Neural cell (in vitro differentiated cells): Measurements from ENCODE around the gene ABHD8. TPM values are rescaled to one million over a fixed set of nuclear protein-coding genes. Genes with fewer than 3 reads are reported as not detected.

Experiments used
- H2AFZ ChIP-seq: fragments of 200-600, 300-800 bp; sonication (generic), shearing (Covaris generic); 2 replicates; pipeline ENCODE4 v1.6.0; 2014; ENCODE audit warnings: low read depth, mild to moderate bottlenecking, antibody characterized with exemption, low read length, moderate library complexity
- H3F3A ChIP-seq: fragments of 200-600 bp; shearing (Covaris generic); 2 replicates; pipeline ENCODE4 v1.6.1; 2016; ENCODE audit warnings: mild to moderate bottlenecking, moderate library complexity, mixed read lengths, antibody characterized with exemption, low read length; ENCODE audit not compliant: insufficient read depth, poor library complexity, severe bottlenecking
- H3K27ac ChIP-seq: fragments of 200-600, 300-800 bp; sonication (generic), shearing (Covaris generic); 2 replicates; pipeline ENCODE4 v1.5.1; 2014; ENCODE audit warnings: mild to moderate bottlenecking, low read length, moderate library complexity
- H3K27me3 ChIP-seq: fragments of 300-800, 200-600 bp; sonication (generic), shearing (Covaris generic); 2 replicates; pipeline ENCODE4 v1.6.0; 2014; ENCODE audit warnings: mild to moderate bottlenecking, low read depth, low read length, moderate library complexity; ENCODE audit not compliant: insufficient read depth
- H3K36me3 ChIP-seq: fragments of 300-800, 200-600 bp; sonication (generic), shearing (Covaris generic); 2 replicates; pipeline ENCODE4 v1.5.1; 2014; ENCODE audit warnings: mild to moderate bottlenecking, antibody characterized with exemption, low read length, moderate library complexity; ENCODE audit not compliant: insufficient read depth
- H3K4me2 ChIP-seq: fragments of 300-800, 200-600 bp; sonication (generic), shearing (Covaris generic); 2 replicates; pipeline ENCODE4 v1.6.0; 2014; ENCODE audit warnings: mild to moderate bottlenecking, low read length
- H3K4me3 ChIP-seq: fragments of 300-800, 200-600 bp; sonication (generic), shearing (Covaris generic); 2 replicates; pipeline ENCODE4 v1.5.1; 2014; ENCODE audit warnings: mild to moderate bottlenecking, low read length, moderate library complexity
- H3K79me2 ChIP-seq: fragments of 200-600 bp; shearing (Covaris generic); replicated peaks from 2 replicates; pipeline ENCODE4 v1.6.0; 2014; ENCODE audit warnings: mild to moderate bottlenecking, low read length, moderate library complexity; ENCODE audit not compliant: insufficient read depth
- H3K9ac ChIP-seq: fragments of 300-800, 200-600 bp; sonication (generic), shearing (Covaris generic); 2 replicates; pipeline ENCODE4 v1.6.1; 2016; ENCODE audit warnings: mild to moderate bottlenecking, low read length, mixed read lengths
- H3K9me2 ChIP-seq: fragments of 200-600 bp; shearing (Covaris generic); 2 replicates; pipeline ENCODE4 v1.6.1; 2016; ENCODE audit warnings: mild to moderate bottlenecking, low read length, mixed read lengths; ENCODE audit not compliant: insufficient read depth
- H3K9me3 ChIP-seq: fragments of 200-600, 300-800 bp; sonication (generic), shearing (Covaris generic); 2 replicates; pipeline ENCODE4 v1.6.1; 2016; ENCODE audit warnings: mild to moderate bottlenecking, mixed run types, low read length, moderate library complexity, mixed read lengths
- H4K20me1 ChIP-seq: fragments of 200-600 bp; shearing (Covaris generic); 2 replicates; pipeline ENCODE4 v1.6.1; 2016; ENCODE audit warnings: mild to moderate bottlenecking, mixed run types; ENCODE audit not compliant: insufficient read depth
- CTCF ChIP-seq: fragments of 450-650 bp; IDR thresholded peaks from 2 replicates; pipeline ENCODE4 v1.5.1; 2014; ENCODE audit warnings: antibody characterized with exemption, mild to moderate bottlenecking, moderate library complexity; ENCODE audit not compliant: poor library complexity, severe bottlenecking
- EP300 ChIP-seq: fragments of 450-650 bp; conservative IDR thresholded peaks from 2 replicates; pipeline ENCODE4 v1.6.1; 2014; ENCODE audit warnings: antibody characterized with exemption, mild to moderate bottlenecking, moderate library complexity; ENCODE audit not compliant: poor library complexity, severe bottlenecking
- EZH2 ChIP-seq: fragments of 200-600, 300-800 bp; shearing (Covaris generic), sonication (generic); IDR thresholded peaks from 2 replicates; pipeline ENCODE4 v1.6.1; 2014; ENCODE audit warnings: antibody characterized with exemption, low read length, borderline replicate concordance, mild to moderate bottlenecking; ENCODE audit not compliant: insufficient read depth, poor library complexity, severe bottlenecking
- MXI1 ChIP-seq: fragments of 450-650 bp; conservative IDR thresholded peaks from 2 replicates; pipeline ENCODE4 v1.6.1; 2014; ENCODE audit warnings: antibody characterized with exemption, mild to moderate bottlenecking; ENCODE audit not compliant: poor library complexity, severe bottlenecking
- POLR2AphosphoS5 ChIP-seq: IDR thresholded peaks from 2 replicates; pipeline ENCODE4 v1.6.1; 2012
- RAD21 ChIP-seq: fragments of 450-650 bp; conservative IDR thresholded peaks from 2 replicates; pipeline ENCODE4 v1.6.1; 2014; ENCODE audit warnings: antibody characterized with exemption, mild to moderate bottlenecking, moderate library complexity
- REST ChIP-seq: IDR thresholded peaks from 2 replicates; pipeline ENCODE4 v1.6.1; 2012; ENCODE audit warnings: borderline replicate concordance
- SMC3 ChIP-seq: fragments of 450-650 bp; conservative IDR thresholded peaks from 2 replicates; pipeline ENCODE4 v1.6.1; 2014; ENCODE audit warnings: antibody characterized with exemption, mild to moderate bottlenecking, moderate library complexity; ENCODE audit not compliant: poor library complexity
- TAF1 ChIP-seq: IDR thresholded peaks from 2 replicates; pipeline ENCODE4 v1.6.1; 2012; ENCODE audit warnings: low read depth
- polyA plus RNA-seq: library from polyadenylated mRNA; depleted of rRNA; stranded (reverse); fragments of >200 nt; gene quantifications from 2 replicates; pipeline ENCODE4 v1.2.3, GENCODE V29; 2014

Gene ABHD8
- polyA plus RNA-seq, 1 donor from 2014 or later: 28.1 TPM

- H3F3A ChIP-seq: no peaks in the 10 kb centered on the region
- H3K79me2 ChIP-seq: no peaks in the 10 kb centered on the region
- H3K27ac ChIP-seq: no peak overlapping the region
- peaks cover 12% of the 10 kb centered on the region for H3K27me3 ChIP-seq
- no peak overlapping the region for H3K4me2 ChIP-seq
- no peak overlapping the region for H3K4me3 ChIP-seq
- H4K20me1 ChIP-seq: no peaks in the 10 kb centered on the region
- H3K9ac ChIP-seq: no peak overlapping the region
- no peaks in the 10 kb centered on the region for H3K9me3 ChIP-seq
- no peak overlapping the region for H2AFZ ChIP-seq
- H3K36me3 ChIP-seq: no peaks in the 10 kb centered on the region
- no peak for TF ChIP-seq REST
- no peak for TF ChIP-seq MXI1
- no peak for TF ChIP-seq EP300
- TF ChIP-seq CTCF: no peak
- TF ChIP-seq TAF1: no peak
- no peak for TF ChIP-seq EZH2
- no peak for TF ChIP-seq RAD21
- TF ChIP-seq POLR2AphosphoS5: no peak
- no peak for TF ChIP-seq SMC3
- no peaks in the 10 kb centered on the region for H3K9me2 ChIP-seq
Measured at GRCh38 chr19:17286263-17286662, 17.0 kb downstream of the ABHD8 start.

GRCh38 chr19:17285415-17286135, 17.6 kb downstream of the ABHD8 start:
- Histone ChIP-seq H3K79me2 (no peaks in the 10 kb centered on the region), H3K9me3 (no peaks in the 10 kb centered on the region), H4K20me1 (no peaks in the 10 kb centered on the region), H3F3A (no peaks in the 10 kb centered on the region), H3K4me3 (no peak overlapping the region), H3K27me3 (peaks cover 12% of the 10 kb centered on the region), H3K9ac (no peak overlapping the region), H3K4me2 (no peak overlapping the region), H3K27ac (no peak overlapping the region), H3K9me2 (no peaks in the 10 kb centered on the region), H3K36me3 (no peaks in the 10 kb centered on the region), H2AFZ (no peak overlapping the region)
- TF ChIP-seq CTCF (no peak), EZH2 (no peak), EP300 (no peak), RAD21 (no peak), MXI1 (no peak), REST (no peak), POLR2AphosphoS5 (no peak), SMC3 (no peak), TAF1 (no peak)
